Endothelial cell of umbilical vein (primary cell): Measurements from ENCODE around the gene VGLL3. TPM values are rescaled to one million over a fixed set of nuclear protein-coding genes. Genes with fewer than 3 reads are reported as not detected.

ENCODE experiments used
- BruUV-seq: library from RNA; stranded (reverse); fragments of 400-500 nt; replicated peaks from 2 replicates; lab custom pipeline; 2021; lab: Mats Ljungman, UMichigan
- CTCF ChIA-PET: fragments of 300-600, 350-600 bp; sonication (Branson Sonifier 250); formaldehyde crosslinking; loops from one replicate; lab custom pipeline; 2021; ENCODE audit warnings: antibody characterized with exemption, inconsistent platforms; lab: Charles Lee
- POLR2A ChIA-PET: fragments of 300-600, 350-600 bp; sonication (Branson Sonifier 250); formaldehyde crosslinking; loops from one replicate; lab custom pipeline; 2021; ENCODE audit warnings: antibody characterized with exemption, inconsistent platforms; lab: Charles Lee
- DNase-seq: peaks from one replicate; pipeline ENCODE4 v3.0.0-alpha.2; 2011; ENCODE audit warnings: low read depth, low spot score
- FAIRE-seq: peaks from 2 replicates; lab custom pipeline; 2011; peaks lifted over from hg19 to GRCh38; lab: Jason Lieb, UNC
- H2AFZ ChIP-seq: 2 replicates; pipeline ENCODE4 v1.6.0; 2012; ENCODE audit warnings: low read depth, low read length, control low read depth, inconsistent platforms
- H3K27ac ChIP-seq: 2 replicates; pipeline ENCODE4 v1.5.1; 2011; ENCODE audit warnings: low read depth, mild to moderate bottlenecking, control low read depth, low read length, moderate library complexity; ENCODE audit not compliant: insufficient read depth
- H3K27me3 ChIP-seq, 2 experiments: 2 replicates each; pipeline versions ENCODE4 v1.6.0 to v1.6.1; 2011; ENCODE audit warnings: low read length in 2 of 2, mixed read lengths in 1 of 2; ENCODE audit not compliant: control insufficient read depth in 2 of 2, insufficient read depth in 2 of 2
- H3K36me3 ChIP-seq, 2 experiments: 2 replicates in 1 of 2; 3 replicates in 1 of 2; pipeline ENCODE4 v1.5.1; 2011; ENCODE audit warnings: low read length in 2 of 2, mild to moderate bottlenecking in 1 of 2, moderate library complexity in 1 of 2; ENCODE audit not compliant: control insufficient read depth in 2 of 2, insufficient read depth in 2 of 2; ENCODE audit errors: extremely low read depth in 1 of 2
- H3K4me1 ChIP-seq: 3 replicates; pipeline ENCODE4 v1.5.1; 2011; ENCODE audit warnings: mild to moderate bottlenecking, low read length; ENCODE audit not compliant: control insufficient read depth, insufficient read depth; ENCODE audit errors: extremely low read depth
- H3K4me2 ChIP-seq: 2 replicates; pipeline ENCODE4 v1.6.1; 2011; ENCODE audit warnings: low read length, control low read depth, mixed read lengths; ENCODE audit not compliant: insufficient read depth
- H3K4me3 ChIP-seq, 3 experiments: fragments of 200-600 bp in 1 of 3; sonication (generic), shearing (Covaris generic) in 1 of 3; replicated peaks in 1 of 3; 2 replicates each; pipeline ENCODE4 v1.5.1; 2011 to 2016; ENCODE audit warnings: control low read depth in 3 of 3, low read length in 3 of 3, mild to moderate bottlenecking in 2 of 3, inconsistent platforms in 1 of 3, low read depth in 1 of 3, moderate library complexity in 1 of 3; ENCODE audit not compliant: insufficient read depth in 1 of 3
- H3K79me2 ChIP-seq: 2 replicates; pipeline ENCODE4 v1.6.0; 2012; ENCODE audit warnings: low read length, inconsistent platforms; ENCODE audit not compliant: control insufficient read depth, insufficient read depth
- H3K9ac ChIP-seq: replicated peaks from 2 replicates; pipeline ENCODE3; 2011; ENCODE audit warnings: low read length, control low read depth; ENCODE audit not compliant: insufficient read depth; ENCODE audit errors: extremely low read depth
- H3K9me1 ChIP-seq: replicated peaks from 3 replicates; pipeline ENCODE4 v1.6.0; 2011; ENCODE audit warnings: mild to moderate bottlenecking, low read length; ENCODE audit not compliant: control insufficient read depth, insufficient read depth; ENCODE audit errors: extremely low read depth
- H3K9me3 ChIP-seq: replicated peaks from 2 replicates; pipeline ENCODE4 v1.5.1; 2012; ENCODE audit warnings: low read length, inconsistent platforms; ENCODE audit not compliant: control insufficient read depth, insufficient read depth
- H4K20me1 ChIP-seq: replicated peaks from 2 replicates; pipeline ENCODE3; 2011; ENCODE audit warnings: mild to moderate bottlenecking, low read length; ENCODE audit not compliant: control insufficient read depth, insufficient read depth; ENCODE audit errors: extremely low read depth
- EZH2 ChIP-seq: IDR thresholded peaks from 2 replicates; pipeline ENCODE4 v1.6.1; 2012; ENCODE audit warnings: borderline replicate concordance, low read depth, mild to moderate bottlenecking, moderate library complexity, low read length, inconsistent platforms; ENCODE audit not compliant: severe bottlenecking
- FOS ChIP-seq: IDR thresholded peaks from 2 replicates; pipeline ENCODE4 v1.6.1; 2011; ENCODE audit warnings: mild to moderate bottlenecking, low read length, moderate library complexity, borderline replicate concordance; ENCODE audit not compliant: insufficient read depth
- GATA2 ChIP-seq: IDR thresholded peaks from 2 replicates; pipeline ENCODE4 v1.7.0; 2011; ENCODE audit warnings: low read depth, mild to moderate bottlenecking, moderate library complexity, mixed read lengths, low read length; ENCODE audit not compliant: insufficient read length, insufficient read depth
- JUN ChIP-seq: IDR thresholded peaks from 2 replicates; pipeline ENCODE4 v1.6.1; 2011; ENCODE audit warnings: borderline replicate concordance, low read depth; ENCODE audit not compliant: insufficient read length, insufficient read depth
- MYC ChIP-seq: IDR thresholded peaks from one replicate; pipeline ENCODE4 v1.6.1; 2011; ENCODE audit warnings: mild to moderate bottlenecking, low read depth, low read length
- POLR2A ChIP-seq: IDR thresholded peaks from 2 replicates; pipeline ENCODE4 v1.6.1; 2012; ENCODE audit warnings: low read depth, mild to moderate bottlenecking, control low read depth, low read length
- POLR2AphosphoS5 ChIP-seq: IDR thresholded peaks from 2 replicates; pipeline ENCODE4 v1.6.1; 2012; ENCODE audit warnings: low read depth, mild to moderate bottlenecking, control low read depth, low read length, moderate library complexity; ENCODE audit not compliant: insufficient read depth
- dilution Hi-C: fragments of 300-500 bp; cut with MboI; formaldehyde crosslinking; loops from one replicate; pipeline ENCODE4 v1.15.0; 2019; ENCODE audit warnings: low sequenced_read_pairs; ENCODE audit not compliant: extremely low pct_ligation_motif_present
- intact Hi-C: fragments of 100-400 bp; cut with micrococcal nuclease; formaldehyde crosslinking; loops from one replicate; pipeline ENCODE4 v1.10.0; 2022
- polyA plus RNA-seq, 4 experiments: library from polyadenylated mRNA; depleted of rRNA in 3 of 4; stranded (reverse) in 3 of 4; unstranded in 1 of 4; fragments of >200 nt; gene quantifications; 2 replicates each; pipeline versions ENCODE4 v1.2.1 to v1.2.3, GENCODE V29; 2011 to 2012; ENCODE audit warnings: missing spikeins in 1 of 4
- total RNA-seq: library from RNA; stranded (reverse); gene quantifications from 2 replicates; pipeline ENCODE4 v1.2.3, GENCODE V29; 2021
- TF ChIP-seq, protein P1 (sequence below): IDR thresholded peaks from 2 replicates; pipeline ENCODE4 v1.6.1; 2011; ENCODE audit not compliant: insufficient read depth, insufficient read length
- TF ChIP-seq, protein P2 (sequence below), 2 donors: IDR thresholded peaks; 1 replicate in 1 of 2; 2 replicates in 1 of 2; pipeline ENCODE4 v1.5.1; 2011; ENCODE audit warnings: low read length in 2 of 2, mild to moderate bottlenecking in 2 of 2, moderate library complexity in 2 of 2, control low read depth in 1 of 2, inconsistent platforms in 1 of 2, low read depth in 1 of 2; ENCODE audit not compliant: insufficient read depth in 1 of 2; ENCODE audit errors: extremely low read depth in 1 of 2

VGLL3 gene
- total and polyA plus RNA-seq, 2 donors (not counting 3 experiments of a cell fraction or from before 2014, with no cell fraction given), result 4.2 to 12.0 TPM

DNA sequence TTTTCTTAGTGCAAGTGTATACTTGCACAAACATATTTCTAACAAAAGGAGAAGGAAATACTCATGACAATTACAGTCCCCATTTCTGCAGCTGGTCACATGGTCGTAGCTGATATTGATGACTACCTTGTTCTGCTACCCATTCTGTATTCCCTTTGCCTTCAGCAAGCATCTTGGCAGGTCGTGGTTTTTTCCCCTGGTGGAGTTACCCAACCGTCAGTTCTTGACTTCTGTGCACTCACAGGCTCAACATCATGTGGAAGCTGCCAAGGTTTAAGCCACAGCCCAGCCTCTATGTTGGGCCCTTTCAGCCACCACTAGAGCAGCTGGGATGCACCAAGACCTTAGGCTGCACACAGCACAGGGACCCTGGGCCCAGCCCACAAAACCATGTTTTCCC, 56.1 kb downstream of the VGLL3 start:
- Histone ChIP-seq H3K4me3 (no peak overlapping the region), H3K79me2 (no peaks in the 10 kb centered on the region), H4K20me1 (no peaks in the 10 kb centered on the region), H3K27ac (no peak overlapping the region), H3K9ac (no peak overlapping the region), H3K9me1 (no peaks in the 10 kb centered on the region), H3K4me1 (no peaks in the 10 kb centered on the region), H2AFZ (no peak overlapping the region), H3K4me2 (no peak overlapping the region), H3K9me3 (no peaks in the 10 kb centered on the region), H3K36me3 (no peaks in the 10 kb centered on the region), H3K27me3 (no peaks in the 10 kb centered on the region)
- TF ChIP-seq GATA2, result no peak
- TF ChIP-seq, protein P1, sequence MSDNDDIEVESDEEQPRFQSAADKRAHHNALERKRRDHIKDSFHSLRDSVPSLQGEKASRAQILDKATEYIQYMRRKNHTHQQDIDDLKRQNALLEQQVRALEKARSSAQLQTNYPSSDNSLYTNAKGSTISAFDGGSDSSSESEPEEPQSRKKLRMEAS, result no peak
- TF ChIP-seq FOS, result no peak
- TF ChIP-seq EZH2, result no peak
- no peak for TF ChIP-seq POLR2AphosphoS5
- FAIRE-seq, result no peak
- POLR2A ChIA-PET, result no interaction called here
- intact Hi-C loops, result no loop called here
- no TSS peak for BruUV-seq
- dilution Hi-C loops, result no loop called here
- CTCF ChIA-PET, result no interaction called here
- DNase-seq, result no peak

DNA sequence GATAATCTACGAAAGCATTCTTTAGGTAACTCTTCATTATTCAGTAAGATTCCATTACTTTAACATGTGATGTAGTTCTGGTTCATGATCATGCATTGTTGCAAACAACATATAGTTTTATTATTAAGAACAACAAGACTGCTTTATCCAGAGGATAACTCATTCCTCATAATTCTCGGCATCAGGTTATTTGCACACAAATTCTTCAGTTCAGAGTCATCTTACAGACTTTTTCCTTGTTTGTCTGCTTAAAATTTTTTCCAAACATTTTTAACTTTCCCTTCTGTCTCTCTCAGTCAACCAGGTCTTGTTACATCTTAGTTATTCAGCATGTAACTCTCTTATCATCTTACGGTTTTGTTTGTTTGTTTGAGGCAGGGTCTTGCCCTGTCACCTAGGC, 60.1 kb downstream of the VGLL3 start:
- intact Hi-C loops (no loop called here), dilution Hi-C loops (no loop called here)
- Histone ChIP-seq H3K79me2 (no peaks in the 10 kb centered on the region), H3K9ac (no peak overlapping the region), H3K36me3 (no peaks in the 10 kb centered on the region), H3K27me3 (no peaks in the 10 kb centered on the region), H3K4me2 (no peak overlapping the region), H3K4me3 (no peak overlapping the region), H3K4me1 (no peaks in the 10 kb centered on the region), H3K27ac (no peak overlapping the region), H3K9me1 (no peaks in the 10 kb centered on the region), H2AFZ (no peak overlapping the region), H3K9me3 (no peaks in the 10 kb centered on the region), H4K20me1 (no peaks in the 10 kb centered on the region)
- POLR2A ChIA-PET, result no interaction called here
- TF ChIP-seq, protein P1, result no peak
- no peak for TF ChIP-seq FOS
- TF ChIP-seq POLR2AphosphoS5, result no peak
- TF ChIP-seq EZH2, result no peak
- no peak for TF ChIP-seq MYC
- TF ChIP-seq GATA2, result no peak
- TF ChIP-seq JUN, result no peak
- no peak for TF ChIP-seq POLR2A
- TF ChIP-seq, protein P2, sequence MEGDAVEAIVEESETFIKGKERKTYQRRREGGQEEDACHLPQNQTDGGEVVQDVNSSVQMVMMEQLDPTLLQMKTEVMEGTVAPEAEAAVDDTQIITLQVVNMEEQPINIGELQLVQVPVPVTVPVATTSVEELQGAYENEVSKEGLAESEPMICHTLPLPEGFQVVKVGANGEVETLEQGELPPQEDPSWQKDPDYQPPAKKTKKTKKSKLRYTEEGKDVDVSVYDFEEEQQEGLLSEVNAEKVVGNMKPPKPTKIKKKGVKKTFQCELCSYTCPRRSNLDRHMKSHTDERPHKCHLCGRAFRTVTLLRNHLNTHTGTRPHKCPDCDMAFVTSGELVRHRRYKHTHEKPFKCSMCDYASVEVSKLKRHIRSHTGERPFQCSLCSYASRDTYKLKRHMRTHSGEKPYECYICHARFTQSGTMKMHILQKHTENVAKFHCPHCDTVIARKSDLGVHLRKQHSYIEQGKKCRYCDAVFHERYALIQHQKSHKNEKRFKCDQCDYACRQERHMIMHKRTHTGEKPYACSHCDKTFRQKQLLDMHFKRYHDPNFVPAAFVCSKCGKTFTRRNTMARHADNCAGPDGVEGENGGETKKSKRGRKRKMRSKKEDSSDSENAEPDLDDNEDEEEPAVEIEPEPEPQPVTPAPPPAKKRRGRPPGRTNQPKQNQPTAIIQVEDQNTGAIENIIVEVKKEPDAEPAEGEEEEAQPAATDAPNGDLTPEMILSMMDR (IDR thresholded peaks at IDR 0.05; ENCODE audit: extremely low read depth in 1 of 2, insufficient read depth in 1 of 2, low read depth in 1 of 2, low read length in 2 of 2), result no peak
- FAIRE-seq (no peak), DNase-seq (no peak)
- no TSS peak for BruUV-seq
- CTCF ChIA-PET, result interaction anchor here (1.3 kb wide), 1 partner anchor 22 kb away, joined by 3 read pairs; no protein-coding TSS in a partner anchor
